PC-3 (cell line): ENCODE results near the gene UCK1.

Source experiments
- CTCF ChIP-seq: fragments of 300-600 bp; sonication (generic); conservative IDR thresholded peaks from 2 replicates; pipeline ENCODE4 v1.5.1; 2017; ENCODE audit warnings: antibody characterized with exemption, low read depth, mild to moderate bottlenecking, low read length
- EZH2 ChIP-seq: fragments of 300-600 bp; sonication (generic); IDR thresholded peaks from one replicate; pipeline ENCODE4 v1.6.1; 2017; ENCODE audit warnings: antibody characterized with exemption, mild to moderate bottlenecking, low read length; ENCODE audit not compliant: unreplicated experiment
- EZH2phosphoT487 ChIP-seq: fragments of 300-600 bp; sonication (generic); IDR thresholded peaks from 2 replicates; pipeline ENCODE4 v1.6.1; 2018; ENCODE audit warnings: mild to moderate bottlenecking, antibody characterized with exemption, low read length, borderline replicate concordance

DNA sequence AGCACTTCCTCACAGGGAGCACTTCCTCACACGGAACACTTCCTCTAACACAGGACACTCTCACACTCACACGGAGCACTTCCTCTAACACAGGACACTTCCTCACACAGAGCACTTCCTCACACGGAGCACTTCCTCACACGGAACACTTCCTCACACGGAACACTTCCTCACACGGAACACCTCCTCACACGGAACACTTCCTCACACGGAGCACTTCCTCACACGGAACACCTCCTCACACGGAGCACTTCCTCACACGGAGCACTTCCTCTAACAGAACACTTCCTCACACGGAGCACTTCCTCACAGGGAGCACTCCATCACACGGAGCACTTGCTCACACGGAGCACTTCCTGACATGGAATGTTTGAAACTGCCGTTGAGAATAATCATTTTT lies 15.0 kb downstream of the UCK1 start:
- TF ChIP-seq CTCF = no peak
- no peak for TF ChIP-seq EZH2
- no peak for TF ChIP-seq EZH2phosphoT487
